Measurements from ENCODE around the gene SAFB.

Gene SAFB

DNA sequence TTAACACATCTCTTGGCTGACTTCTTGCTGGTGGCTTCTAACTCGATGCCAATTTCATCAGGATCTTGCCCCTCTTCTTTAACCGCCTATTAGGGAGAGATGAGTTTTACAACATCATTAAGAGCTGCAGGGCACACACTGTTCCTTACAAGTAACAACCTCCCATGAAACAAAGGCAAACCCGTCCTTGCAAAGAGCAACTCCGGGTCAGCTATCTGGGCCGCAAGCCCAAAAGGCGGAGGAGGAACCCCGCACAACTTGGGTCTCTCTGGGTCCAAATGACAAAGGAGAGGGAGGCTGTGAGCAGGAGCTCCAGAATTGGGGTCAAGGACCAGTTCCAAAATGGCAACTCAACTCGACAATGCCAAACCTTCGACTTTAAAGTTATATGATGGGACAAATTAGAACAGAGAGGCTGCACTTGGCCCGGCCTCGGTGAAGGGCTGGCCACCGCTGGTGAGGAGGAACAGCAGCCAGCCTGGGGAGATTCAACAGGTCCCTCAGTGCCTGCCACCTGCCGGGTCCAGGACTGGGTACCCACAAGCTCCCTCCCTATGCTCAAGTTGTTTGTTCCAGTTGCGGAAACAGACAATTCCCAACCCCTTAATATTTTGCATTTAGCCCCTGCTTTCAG lies 1.5 kb upstream of the SAFB start:
- FAIRE-seq, result no peak
- no peak for TF ChIP-seq POLR2AphosphoS5 (IDR thresholded peaks at IDR 0.05; ENCODE audit: low read depth, low read length)
- TF ChIP-seq TAF1 (IDR thresholded peaks at IDR 0.05; ENCODE audit: borderline replicate concordance, low read depth, low read length), result no peak
- TF ChIP-seq POLR2A (IDR thresholded peaks at IDR 0.05; ENCODE audit: low read depth, low read length), result no peak
- DNase-seq (ENCODE audit: insufficient read length), result no peak

DNA sequence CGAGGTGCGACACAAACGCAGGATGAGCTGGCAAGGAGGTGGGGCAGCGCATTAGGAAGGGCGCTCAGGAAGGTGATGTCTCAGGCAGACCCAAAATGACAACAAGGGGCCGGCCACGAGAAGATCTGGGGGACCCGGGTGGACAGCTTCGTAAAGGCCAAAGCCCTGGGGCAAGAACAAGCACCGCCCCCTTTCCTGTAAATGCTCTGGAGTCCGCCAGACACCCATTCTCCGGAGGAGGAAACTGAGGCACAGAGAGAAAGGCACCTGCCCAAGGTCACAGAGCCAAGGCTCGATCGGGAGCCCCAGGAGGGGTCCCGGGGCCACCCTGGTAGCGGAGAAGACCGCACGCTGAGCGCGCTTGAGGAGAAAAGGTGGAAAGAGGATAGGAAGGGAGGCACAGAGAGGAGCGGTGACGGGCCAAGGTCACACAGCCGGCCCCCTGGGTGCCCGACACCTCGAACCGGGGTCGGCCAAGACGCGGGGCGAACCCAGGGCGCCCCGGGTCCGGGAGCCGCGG lies 878 bp upstream of the SAFB start:
- DNase-seq (ENCODE audit: insufficient read length) (no peak), FAIRE-seq (peak; percentile 70)
- TF ChIP-seq TAF1 (IDR thresholded peaks at IDR 0.05; ENCODE audit: borderline replicate concordance, low read depth, low read length), result no peak
- no peak for TF ChIP-seq POLR2A (IDR thresholded peaks at IDR 0.05; ENCODE audit: low read depth, low read length)
- no peak for TF ChIP-seq POLR2AphosphoS5 (IDR thresholded peaks at IDR 0.05; ENCODE audit: low read depth, low read length)

DNA sequence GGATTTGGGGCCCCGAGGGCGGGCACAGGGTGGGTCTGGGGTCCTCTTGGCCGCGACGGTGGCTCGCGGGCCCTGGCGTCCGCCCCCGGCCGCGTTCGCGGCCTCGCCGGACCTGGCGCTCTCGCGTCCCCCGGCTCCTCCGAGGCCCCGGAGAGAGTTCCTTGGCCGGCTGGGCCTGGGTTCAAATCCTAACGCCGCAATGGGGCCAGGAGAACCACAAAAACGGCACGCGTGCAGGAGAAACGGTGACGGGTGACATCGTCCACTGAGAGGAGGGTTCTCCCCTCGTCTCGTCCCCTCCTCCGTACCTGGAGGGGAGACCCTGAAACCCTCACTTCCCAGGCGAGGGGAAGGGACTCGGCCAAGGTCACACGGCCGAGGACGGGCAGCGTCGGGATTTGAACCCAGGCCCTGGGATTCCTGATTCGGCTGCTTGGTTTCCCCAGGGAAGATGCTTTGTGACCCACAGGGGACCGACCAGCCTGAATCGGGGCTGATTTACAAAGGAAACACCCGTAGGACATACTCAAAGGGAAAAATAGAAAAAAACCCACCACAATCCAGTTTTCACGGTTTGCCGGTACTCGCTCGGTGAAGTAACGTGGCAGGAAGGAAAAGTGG lies 624 bp downstream of the SAFB start:
- TF ChIP-seq TAF1 (IDR thresholded peaks at IDR 0.05; ENCODE audit: borderline replicate concordance, low read depth, low read length) (no peak), POLR2AphosphoS5 (IDR thresholded peaks at IDR 0.05; ENCODE audit: low read depth, low read length) (no peak), POLR2A (IDR thresholded peaks at IDR 0.05; ENCODE audit: low read depth, low read length) (no peak)
- peak; percentile 78 for FAIRE-seq
- DNase-seq (ENCODE audit: insufficient read length), result no peak

DNA sequence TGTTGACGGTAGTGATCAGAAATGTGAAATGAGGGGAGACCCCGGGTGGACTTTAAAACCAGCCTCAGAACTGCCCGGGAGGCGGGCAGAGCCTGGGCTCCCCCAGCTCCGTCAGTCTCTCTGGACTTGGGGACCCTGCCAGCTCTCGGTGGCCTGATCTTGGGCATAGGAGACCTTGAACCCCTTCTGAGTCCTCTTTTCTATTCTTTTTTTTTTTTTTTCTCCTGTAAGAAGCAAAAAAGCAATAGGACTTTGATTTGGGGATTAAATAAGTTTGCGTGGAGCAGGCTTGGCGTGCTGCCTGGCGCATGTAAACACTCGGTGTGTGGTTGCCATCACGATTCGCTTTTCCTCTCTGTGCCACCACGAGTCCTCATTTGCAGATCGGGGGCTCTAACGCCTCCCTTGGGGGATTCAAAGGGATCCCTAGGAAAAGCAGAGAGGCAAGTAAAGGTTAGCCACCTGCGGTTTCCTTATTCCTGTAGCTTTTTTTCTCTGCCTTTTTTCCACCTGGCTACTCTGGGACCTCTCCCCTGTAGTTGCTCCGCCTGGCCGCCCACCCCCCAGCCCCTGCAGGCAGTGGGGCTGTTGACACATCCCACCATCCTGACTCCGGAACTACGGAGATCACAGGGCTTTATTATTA lies 1.3 kb downstream of the SAFB start:
- DNase-seq (ENCODE audit: insufficient read length) (no peak), FAIRE-seq (peak; percentile 76)
- TF ChIP-seq POLR2AphosphoS5 (IDR thresholded peaks at IDR 0.05; ENCODE audit: low read depth, low read length), result no peak
- TF ChIP-seq TAF1 (IDR thresholded peaks at IDR 0.05; ENCODE audit: borderline replicate concordance, low read depth, low read length), result no peak
- TF ChIP-seq POLR2A (IDR thresholded peaks at IDR 0.05; ENCODE audit: low read depth, low read length), result no peak

DNA sequence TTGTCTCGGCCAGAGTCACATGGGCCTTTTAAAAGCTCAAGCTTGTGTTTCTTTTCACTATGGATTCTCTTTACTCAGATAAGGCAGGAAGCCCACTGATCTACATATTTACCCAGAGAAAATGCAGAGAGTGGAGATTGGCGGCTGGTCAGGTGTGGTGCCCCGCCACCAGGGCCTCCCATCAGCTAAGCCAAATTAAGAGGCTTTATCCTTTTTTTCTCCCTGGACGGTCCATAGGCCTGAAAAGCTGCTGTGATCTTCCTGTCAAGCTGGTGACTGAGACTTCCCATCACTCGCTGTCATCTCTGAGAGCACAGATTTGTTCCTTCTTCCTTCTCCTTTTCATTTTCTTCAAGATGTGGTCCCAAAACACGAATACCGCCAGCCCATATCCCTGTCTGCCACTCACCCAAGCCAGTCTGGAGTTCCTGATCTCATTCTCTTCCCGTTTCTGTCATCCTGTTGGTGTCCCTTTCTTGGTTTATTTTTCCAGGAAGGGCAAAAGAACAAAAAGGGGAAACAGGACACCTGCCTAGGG lies 1.9 kb downstream of the SAFB start:
- TF ChIP-seq POLR2AphosphoS5 (IDR thresholded peaks at IDR 0.05; ENCODE audit: low read depth, low read length), result no peak
- no peak for TF ChIP-seq TAF1 (IDR thresholded peaks at IDR 0.05; ENCODE audit: borderline replicate concordance, low read depth, low read length)
- TF ChIP-seq POLR2A (IDR thresholded peaks at IDR 0.05; ENCODE audit: low read depth, low read length), result no peak; the same call in 1 of the 2 replicates
- FAIRE-seq, result no peak
- no peak for DNase-seq (ENCODE audit: insufficient read length)

DNA sequence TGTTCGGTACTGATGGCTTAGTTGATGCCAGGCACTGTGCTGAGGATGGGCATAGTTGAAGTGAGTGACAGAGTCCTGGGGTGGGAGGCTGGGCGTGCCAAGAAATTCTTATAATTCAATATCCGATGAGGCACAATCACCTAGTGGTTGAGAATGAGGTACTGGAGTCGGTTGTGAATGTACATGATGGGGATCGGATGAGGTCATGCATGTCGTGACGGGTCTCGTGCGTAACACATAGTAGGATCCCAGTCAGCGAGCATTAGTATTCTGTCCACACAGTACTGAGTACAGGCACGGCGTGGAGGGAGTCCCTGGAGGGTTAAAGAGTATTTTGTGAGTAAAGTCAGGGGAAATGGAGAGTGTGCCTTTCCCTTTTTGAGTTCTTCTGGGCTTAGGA lies 2.8 kb downstream of the SAFB start:
- FAIRE-seq (no peak), DNase-seq (ENCODE audit: insufficient read length) (no peak)
- TF ChIP-seq TAF1 (IDR thresholded peaks at IDR 0.05; ENCODE audit: borderline replicate concordance, low read depth, low read length), result no peak
- TF ChIP-seq POLR2AphosphoS5 (IDR thresholded peaks at IDR 0.05; ENCODE audit: low read depth, low read length), result no peak
- no peak; the same call in 1 of the 2 replicates for TF ChIP-seq POLR2A (IDR thresholded peaks at IDR 0.05; ENCODE audit: low read depth, low read length)

DNA sequence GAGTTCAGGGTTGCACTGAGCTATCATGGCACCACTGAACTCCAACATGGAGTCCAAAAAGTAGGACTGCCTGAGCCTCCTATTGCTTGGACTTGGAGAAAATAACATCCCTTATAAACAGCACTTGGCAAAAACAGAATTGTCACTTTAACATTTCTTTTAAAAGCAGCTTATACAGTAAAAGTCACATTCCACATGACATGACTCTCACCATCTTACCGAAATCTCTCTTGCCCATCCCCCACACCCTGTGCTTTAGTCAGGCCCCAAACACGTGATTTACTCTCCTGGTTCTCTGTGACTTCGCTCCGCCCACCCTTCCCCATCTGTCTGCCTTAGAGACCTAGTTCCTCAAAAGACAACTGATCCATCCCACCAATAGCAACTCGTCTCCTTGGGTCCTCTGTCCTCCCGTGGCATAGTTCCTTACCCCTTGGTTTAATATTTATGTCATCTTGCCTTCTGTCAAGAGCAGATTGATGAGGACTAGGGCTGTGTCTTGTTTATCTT lies 4.6 kb downstream of the SAFB start:
- DNase-seq (ENCODE audit: insufficient read length), result no peak
- TF ChIP-seq POLR2A (IDR thresholded peaks at IDR 0.05; ENCODE audit: low read depth, low read length), result no peak
- no peak for TF ChIP-seq TAF1 (IDR thresholded peaks at IDR 0.05; ENCODE audit: borderline replicate concordance, low read depth, low read length)
- TF ChIP-seq POLR2AphosphoS5 (IDR thresholded peaks at IDR 0.05; ENCODE audit: low read depth, low read length), result no peak
- peak; percentile 67 for FAIRE-seq

DNA sequence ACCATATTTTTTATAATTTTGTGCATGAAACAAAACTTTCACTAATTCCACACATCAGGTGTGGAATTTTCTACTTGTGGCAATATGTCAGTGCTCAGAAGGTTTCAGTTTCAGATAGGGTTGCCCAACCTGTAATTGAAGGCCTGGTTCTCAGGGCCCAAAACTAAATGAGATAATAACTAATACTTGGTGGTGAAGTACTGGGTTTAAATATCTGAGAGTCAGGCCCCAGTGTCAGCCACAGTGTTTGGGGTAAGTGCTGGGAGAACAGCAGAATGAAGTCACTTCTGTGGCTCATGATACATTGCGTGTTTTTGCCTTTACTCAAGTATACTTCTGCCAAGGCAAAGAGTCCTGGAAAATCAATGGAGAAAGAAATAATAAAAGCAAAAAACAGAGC lies 5.6 kb downstream of the SAFB start:
- TF ChIP-seq POLR2A (IDR thresholded peaks at IDR 0.05; ENCODE audit: low read depth, low read length) (no peak), POLR2AphosphoS5 (IDR thresholded peaks at IDR 0.05; ENCODE audit: low read depth, low read length) (no peak), TAF1 (IDR thresholded peaks at IDR 0.05; ENCODE audit: borderline replicate concordance, low read depth, low read length) (no peak)

DNA sequence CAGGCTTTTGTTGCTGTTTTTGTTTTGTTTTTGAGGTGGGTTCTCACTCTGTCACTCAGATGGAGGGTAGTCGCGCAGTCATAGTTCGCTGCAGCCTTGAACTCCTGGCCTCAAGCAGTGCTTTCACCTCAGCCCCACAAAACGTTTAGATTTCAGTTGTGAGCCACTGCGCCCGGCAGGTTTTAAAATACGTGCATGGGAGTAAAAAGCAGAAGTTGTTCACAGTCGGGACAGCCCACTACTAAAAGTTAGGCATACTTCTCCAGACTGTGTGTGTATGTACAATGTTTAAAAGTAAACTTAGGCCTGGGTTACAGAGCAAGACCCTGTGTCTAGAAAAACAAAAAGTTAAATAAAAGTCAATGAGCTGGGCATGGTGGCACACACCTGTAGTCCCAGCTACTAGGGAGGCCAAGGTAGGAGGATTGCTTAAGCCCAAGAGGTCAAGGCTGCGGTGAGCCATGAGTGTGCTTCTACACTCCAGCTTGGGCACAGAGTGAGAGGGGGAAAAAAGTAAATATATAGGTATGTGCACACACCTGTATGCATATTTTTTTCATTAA lies 6.1 kb downstream of the SAFB start:
- TF ChIP-seq TAF1 (IDR thresholded peaks at IDR 0.05; ENCODE audit: borderline replicate concordance, low read depth, low read length) (no peak), POLR2AphosphoS5 (IDR thresholded peaks at IDR 0.05; ENCODE audit: low read depth, low read length) (no peak), POLR2A (IDR thresholded peaks at IDR 0.05; ENCODE audit: low read depth, low read length) (no peak)
- FAIRE-seq (peak; percentile 78), DNase-seq (ENCODE audit: insufficient read length) (no peak)

More for the DNA sequence above, 5.6 kb downstream of the SAFB start:
- DNase-seq (ENCODE audit: insufficient read length) (no peak), FAIRE-seq (no peak)

DNA sequence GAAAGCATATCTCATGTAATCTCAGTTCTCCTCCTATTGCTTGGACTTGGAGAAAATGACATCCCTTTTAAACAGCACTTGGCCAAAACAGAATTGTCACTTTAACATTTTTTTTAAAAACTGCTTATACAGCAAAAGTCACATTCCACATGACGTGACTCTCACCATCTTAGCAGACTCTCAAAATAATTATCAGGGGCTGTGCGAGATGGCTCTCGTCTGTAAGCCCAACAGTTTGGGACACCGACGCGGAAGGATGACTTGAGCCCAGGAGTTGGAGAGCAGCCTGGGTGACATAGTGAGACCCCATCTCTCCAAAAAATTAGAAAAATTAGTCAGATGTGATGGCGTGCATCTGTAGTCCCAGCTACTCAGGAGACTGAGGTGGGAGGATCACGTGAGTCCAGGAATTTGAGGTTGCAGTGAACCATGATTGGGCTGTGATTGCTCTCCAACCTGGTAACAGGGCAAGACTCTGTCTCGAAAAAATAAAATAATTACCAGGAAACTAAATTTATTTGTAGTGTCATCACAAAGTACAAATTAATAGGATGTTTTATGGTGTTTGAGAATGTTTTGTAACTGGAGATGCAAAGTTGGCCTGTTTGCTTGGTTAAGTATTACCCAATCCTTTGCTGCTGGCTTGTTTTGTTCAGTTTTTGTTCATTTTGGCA lies 8.8 kb downstream of the SAFB start:
- no peak for DNase-seq (ENCODE audit: insufficient read length)
- FAIRE-seq, result no peak
- TF ChIP-seq POLR2A (IDR thresholded peaks at IDR 0.05; ENCODE audit: low read depth, low read length), result no peak
- no peak for TF ChIP-seq POLR2AphosphoS5 (IDR thresholded peaks at IDR 0.05; ENCODE audit: low read depth, low read length)
- no peak for TF ChIP-seq TAF1 (IDR thresholded peaks at IDR 0.05; ENCODE audit: borderline replicate concordance, low read depth, low read length)
